ENCODE measurements around the gene CCDC148.

GRCh38 chr2:158482594-158482993, 26.0 kb upstream of the CCDC148 start:
- TF ChIP-seq EZH2 (IDR thresholded peaks at IDR 0.05), result no peak
- TF ChIP-seq POLR2AphosphoS5 (IDR thresholded peaks at IDR 0.05; ENCODE audit: borderline replicate concordance, low read depth, low read length), result no peak
- TF ChIP-seq FOXP2 (optimal IDR thresholded peaks at IDR 0.05; ENCODE audit: control extremely low read depth, extremely low read length, insufficient read depth), result no peak
